DND-41 (cell line): ENCODE measurements around the gene INTU.

ENCODE experiments used
- ATAC-seq: fragments of 200-7000 bp; cut with Tn5 transposase; 3 replicates; pipeline ENCODE4 v1.9.1; 2021; ENCODE audit warnings: low read depth; ENCODE audit not compliant: insufficient read depth
- DNase-seq: peaks from one replicate; pipeline ENCODE4 v3.0.0-alpha.2; 2020
- H2AFZ ChIP-seq: 2 replicates; pipeline ENCODE4 v1.6.0; 2012; ENCODE audit warnings: low read depth, low read length
- H3K27ac ChIP-seq: 2 replicates; pipeline ENCODE4 v1.5.1; 2012; ENCODE audit warnings: low read length, inconsistent platforms
- H3K27me3 ChIP-seq: fragments of 200-600 bp; sonication (generic); 2 replicates; pipeline ENCODE4 v1.6.0; 2012; ENCODE audit warnings: low read length, mild to moderate bottlenecking, inconsistent platforms; ENCODE audit not compliant: insufficient read depth, poor library complexity
- H3K36me3 ChIP-seq: 2 replicates; pipeline ENCODE4 v1.5.1; 2012; ENCODE audit warnings: low read length, inconsistent platforms; ENCODE audit not compliant: insufficient read depth
- H3K4me1 ChIP-seq: 2 replicates; pipeline ENCODE4 v1.5.1; 2012; ENCODE audit warnings: mild to moderate bottlenecking, low read length; ENCODE audit not compliant: insufficient read depth
- H3K4me2 ChIP-seq: 2 replicates; pipeline ENCODE4 v1.6.0; 2012; ENCODE audit warnings: mild to moderate bottlenecking, moderate library complexity, low read length, inconsistent platforms; ENCODE audit not compliant: insufficient read depth
- H3K4me3 ChIP-seq, 2 experiments: fragments of 200-600 bp in 1 of 2; shearing (Covaris generic) in 1 of 2; 2 replicates each; pipeline ENCODE4 v1.5.1; 2012 to 2016; ENCODE audit warnings: inconsistent platforms in 2 of 2, low read length in 2 of 2, mild to moderate bottlenecking in 2 of 2, low read depth in 1 of 2, moderate library complexity in 1 of 2
- H3K79me2 ChIP-seq: 2 replicates; pipeline ENCODE4 v1.6.0; 2012; ENCODE audit warnings: low read length, inconsistent platforms; ENCODE audit not compliant: insufficient read depth
- H3K9ac ChIP-seq: 2 replicates; pipeline ENCODE4 v1.6.0; 2012; ENCODE audit warnings: low read depth, mild to moderate bottlenecking, inconsistent platforms, low read length, moderate library complexity
- H3K9me3 ChIP-seq: 2 replicates; pipeline ENCODE4 v1.5.1; 2012; ENCODE audit warnings: low read length, moderate library complexity, mild to moderate bottlenecking, inconsistent platforms; ENCODE audit not compliant: insufficient read depth, severe bottlenecking
- H4K20me1 ChIP-seq: 2 replicates; pipeline ENCODE4 v1.6.0; 2012; ENCODE audit warnings: low read length; ENCODE audit not compliant: insufficient read depth
- EZH2 ChIP-seq: IDR thresholded peaks from 3 replicates; pipeline ENCODE4 v1.6.1; 2012; ENCODE audit warnings: borderline replicate concordance, low read depth, mild to moderate bottlenecking, moderate library complexity, low read length, inconsistent platforms; ENCODE audit not compliant: severe bottlenecking
- TF ChIP-seq, protein P1 (sequence below): IDR thresholded peaks from 2 replicates; pipeline ENCODE4 v1.5.1; 2012; ENCODE audit warnings: borderline replicate concordance, low read length, moderate library complexity, mild to moderate bottlenecking; ENCODE audit not compliant: poor library complexity, severe bottlenecking; ENCODE audit errors: extremely low read depth

Gene INTU

DNA sequence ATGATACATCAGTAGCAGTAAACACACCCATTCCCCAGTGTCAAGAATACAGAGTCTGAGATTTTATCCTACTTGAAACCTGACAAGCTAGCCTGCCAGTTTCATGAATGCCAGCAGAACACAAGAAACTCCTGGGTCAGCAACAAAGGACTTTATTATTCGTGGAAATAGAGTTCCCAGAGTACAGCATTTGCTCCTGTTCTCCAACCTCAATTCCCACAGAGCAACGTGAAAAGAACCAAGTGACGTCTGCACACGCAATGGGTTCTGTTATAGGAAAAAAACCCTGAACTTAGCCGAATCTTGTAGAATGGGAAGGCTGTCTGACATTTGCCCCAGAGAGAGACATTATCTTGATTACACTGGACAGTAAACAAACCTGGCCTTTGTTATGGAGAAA lies 23.3 kb upstream of the INTU start:
- TF ChIP-seq, protein P1, sequence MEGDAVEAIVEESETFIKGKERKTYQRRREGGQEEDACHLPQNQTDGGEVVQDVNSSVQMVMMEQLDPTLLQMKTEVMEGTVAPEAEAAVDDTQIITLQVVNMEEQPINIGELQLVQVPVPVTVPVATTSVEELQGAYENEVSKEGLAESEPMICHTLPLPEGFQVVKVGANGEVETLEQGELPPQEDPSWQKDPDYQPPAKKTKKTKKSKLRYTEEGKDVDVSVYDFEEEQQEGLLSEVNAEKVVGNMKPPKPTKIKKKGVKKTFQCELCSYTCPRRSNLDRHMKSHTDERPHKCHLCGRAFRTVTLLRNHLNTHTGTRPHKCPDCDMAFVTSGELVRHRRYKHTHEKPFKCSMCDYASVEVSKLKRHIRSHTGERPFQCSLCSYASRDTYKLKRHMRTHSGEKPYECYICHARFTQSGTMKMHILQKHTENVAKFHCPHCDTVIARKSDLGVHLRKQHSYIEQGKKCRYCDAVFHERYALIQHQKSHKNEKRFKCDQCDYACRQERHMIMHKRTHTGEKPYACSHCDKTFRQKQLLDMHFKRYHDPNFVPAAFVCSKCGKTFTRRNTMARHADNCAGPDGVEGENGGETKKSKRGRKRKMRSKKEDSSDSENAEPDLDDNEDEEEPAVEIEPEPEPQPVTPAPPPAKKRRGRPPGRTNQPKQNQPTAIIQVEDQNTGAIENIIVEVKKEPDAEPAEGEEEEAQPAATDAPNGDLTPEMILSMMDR, result no peak
- TF ChIP-seq EZH2, result no peak
- no peak overlapping the region for H2AFZ ChIP-seq
- no peak for ATAC-seq

DNA sequence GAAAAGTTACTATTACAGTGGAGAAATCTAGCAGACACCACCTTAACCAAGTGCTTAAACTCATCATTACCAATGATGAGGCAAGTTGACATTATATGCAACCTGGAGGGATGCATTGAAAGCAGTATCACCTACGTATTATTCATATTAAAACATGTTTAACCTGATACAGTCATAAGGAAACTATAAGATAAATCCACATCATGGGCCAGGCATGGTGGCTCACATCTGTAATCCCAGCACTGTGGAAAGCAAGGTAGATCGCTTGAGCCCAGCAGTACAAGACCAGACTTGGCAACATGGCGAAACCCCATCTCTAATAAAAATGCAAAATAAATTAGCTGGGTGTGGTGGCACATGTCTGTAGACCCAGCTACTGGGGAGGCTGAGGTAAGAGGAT lies 22.3 kb upstream of the INTU start:
- TF ChIP-seq, protein P1, result no peak
- no peak for TF ChIP-seq EZH2
- Histone ChIP-seq H3K27me3 (no peaks in the 10 kb centered on the region), H3K79me2 (no peaks in the 10 kb centered on the region), H3K4me1 (no peaks in the 10 kb centered on the region), H2AFZ (no peak overlapping the region), H3K9me3 (no peaks in the 10 kb centered on the region), H3K9ac (no peak overlapping the region), H3K4me2 (no peak overlapping the region), H3K36me3 (no peaks in the 10 kb centered on the region), H4K20me1 (no peaks in the 10 kb centered on the region), H3K27ac (no peak overlapping the region), H3K4me3 (no peak overlapping the region)
- DNase-seq (no peak), ATAC-seq (no peak)

More for the DNA sequence above, 23.3 kb upstream of the INTU start:
- no peaks in the 10 kb centered on the region for H3K79me2 ChIP-seq
- DNase-seq, result no peak
- no peaks in the 10 kb centered on the region for H3K27me3 ChIP-seq
- H3K4me2 ChIP-seq, result no peak overlapping the region
- no peaks in the 10 kb centered on the region for H4K20me1 ChIP-seq
- no peak overlapping the region for H3K9ac ChIP-seq
- no peak overlapping the region for H3K27ac ChIP-seq
- H3K4me1 ChIP-seq, result no peaks in the 10 kb centered on the region
- H3K36me3 ChIP-seq, result no peaks in the 10 kb centered on the region
- no peak overlapping the region for H3K4me3 ChIP-seq
- no peaks in the 10 kb centered on the region for H3K9me3 ChIP-seq

DNA sequence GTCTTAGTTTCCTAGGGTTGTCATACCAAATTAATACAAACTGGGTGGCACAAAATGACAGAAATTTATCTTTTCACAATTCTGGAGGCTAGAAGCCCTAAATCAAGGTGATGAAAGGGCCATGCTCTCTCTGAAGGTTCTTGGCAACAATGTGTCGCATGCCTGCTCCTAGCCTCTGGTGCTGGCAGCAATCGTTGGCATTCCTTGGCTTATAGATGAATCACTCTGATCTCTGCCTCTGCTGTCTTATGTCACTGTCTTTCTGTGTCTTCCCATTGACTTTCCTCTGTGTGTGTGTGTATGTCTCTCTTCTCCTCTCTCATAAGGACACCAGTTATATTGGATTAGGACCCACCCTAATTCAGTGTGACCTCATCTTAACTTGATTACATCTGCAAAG lies 15.9 kb upstream of the INTU start:
- H3K79me2 ChIP-seq, result no peaks in the 10 kb centered on the region
- H3K9ac ChIP-seq, result no peak overlapping the region
- no peak overlapping the region for H2AFZ ChIP-seq
- H4K20me1 ChIP-seq, result no peaks in the 10 kb centered on the region
- H3K4me1 ChIP-seq, result no peaks in the 10 kb centered on the region
- no peaks in the 10 kb centered on the region for H3K9me3 ChIP-seq
- TF ChIP-seq, protein P1, result no peak
- TF ChIP-seq EZH2, result no peak
- H3K36me3 ChIP-seq, result no peaks in the 10 kb centered on the region
- ATAC-seq (no peak), DNase-seq (no peak)
- H3K27ac ChIP-seq, result no peak overlapping the region
- H3K27me3 ChIP-seq, result no peaks in the 10 kb centered on the region
- H3K4me3 ChIP-seq, result no peak overlapping the region
- H3K4me2 ChIP-seq, result no peak overlapping the region

DNA sequence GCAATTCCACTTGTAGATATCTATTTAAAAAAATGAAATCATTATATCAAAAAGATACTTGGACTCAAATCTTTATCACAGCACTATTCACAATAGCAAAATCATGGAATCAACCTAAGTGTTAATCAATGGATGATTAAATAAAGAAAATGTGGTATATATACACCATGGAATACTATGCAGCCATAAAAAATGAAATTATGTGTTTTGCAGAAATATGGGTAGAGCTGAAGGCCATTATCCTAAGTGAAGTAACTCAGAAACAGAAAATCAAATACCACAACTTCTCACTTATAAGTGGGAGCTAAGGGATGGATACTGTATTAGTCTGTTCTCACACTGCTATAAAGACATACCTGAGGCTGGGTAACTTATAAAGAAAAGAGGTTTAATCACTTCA lies 14.3 kb upstream of the INTU start:
- Histone ChIP-seq H3K9me3 (no peaks in the 10 kb centered on the region), H3K4me3 (no peak overlapping the region), H3K27me3 (no peaks in the 10 kb centered on the region), H4K20me1 (no peaks in the 10 kb centered on the region), H2AFZ (no peak overlapping the region), H3K4me1 (no peaks in the 10 kb centered on the region), H3K79me2 (no peaks in the 10 kb centered on the region), H3K4me2 (no peak overlapping the region), H3K27ac (no peak overlapping the region), H3K36me3 (no peaks in the 10 kb centered on the region), H3K9ac (no peak overlapping the region)
- TF ChIP-seq, protein P1, result no peak
- no peak for TF ChIP-seq EZH2
- DNase-seq (no peak), ATAC-seq (no peak)
